ENCODE measurements around the gene SALL2.

SALL2 gene

GRCh38 chr14:21575661-21576060 lies 49.5 kb upstream of the SALL2 start:
- POLR2A ChIA-PET, result no interaction called here
- H3K27ac ChIP-seq (ENCODE audit: extremely low read depth, low read depth, low read length), result no peak overlapping the region
- H3K4me1 ChIP-seq (ENCODE audit: control insufficient read depth, insufficient read depth, low read length), result no peaks in the 10 kb centered on the region
- no peaks in the 10 kb centered on the region; a peak in 1 of 3 replicates for H3K36me3 ChIP-seq (ENCODE audit: control insufficient read depth in 2 of 2, insufficient read depth in 1 of 2, low read length in 2 of 2)
- H3K4me3 ChIP-seq (ENCODE audit: low read depth, low read length), result no peak overlapping the region
- no peak for TF ChIP-seq KLF16 (tag by site-specific recombination; IDR thresholded peaks at IDR 0.05)
- no peak for TF ChIP-seq SETDB1 (IDR thresholded peaks at IDR 0.05; ENCODE audit: insufficient read length, low read length)
- TF ChIP-seq ZNF19 (tag by site-specific recombination; IDR thresholded peaks at IDR 0.05; ENCODE audit: low read depth), result no peak
- no peak for TF ChIP-seq ZNF423 (tag by site-specific recombination; IDR thresholded peaks at IDR 0.05)
- no peak for TF ChIP-seq ZFHX2 (tag by site-specific recombination; conservative IDR thresholded peaks at IDR 0.05)
- no peak for TF ChIP-seq ZNF449 (tag by site-specific recombination; IDR thresholded peaks at IDR 0.05)
- no peak for TF ChIP-seq PRDM2 (tag by site-specific recombination; IDR thresholded peaks at IDR 0.05; ENCODE audit: borderline replicate concordance)
- TF ChIP-seq ZNF148 (tag by site-specific recombination; IDR thresholded peaks at IDR 0.05; ENCODE audit: borderline replicate concordance), result no peak
- TF ChIP-seq MYNN (tag by site-specific recombination; IDR thresholded peaks at IDR 0.05; ENCODE audit: borderline replicate concordance), result no peak
- no peak for TF ChIP-seq ZNF501 (tag by site-specific recombination; IDR thresholded peaks at IDR 0.05)
- CTCF ChIA-PET, result interaction anchor here (0.8 to 1.0 kb wide), 2 partner anchors 10 to 17 kb away, joined by 3 to 7 read pairs; no protein-coding TSS in a partner anchor
- no peaks in the 10 kb centered on the region for H3K9me3 ChIP-seq (ENCODE audit: control insufficient read depth, insufficient read depth, low read depth, low read length)

- Histone ChIP-seq H3K36me3 (ENCODE audit: control insufficient read depth in 2 of 2, insufficient read depth in 1 of 2, low read length in 2 of 2) (no peaks in the 10 kb centered on the region), H3K9me3 (ENCODE audit: control insufficient read depth, insufficient read depth, low read depth, low read length) (no peaks in the 10 kb centered on the region), H3K27ac (ENCODE audit: extremely low read depth, low read depth, low read length) (no peak overlapping the region), H3K4me3 (ENCODE audit: low read depth, low read length) (no peak overlapping the region), H3K4me1 (ENCODE audit: control insufficient read depth, insufficient read depth, low read length) (no peaks in the 10 kb centered on the region)
- CTCF ChIA-PET, result interaction anchor here (1.2 kb wide), 1 partner anchor 107 kb away, joined by 3 read pairs; no protein-coding TSS in a partner anchor
- POLR2A ChIA-PET, result no interaction called here
- TF ChIP-seq SETDB1 (IDR thresholded peaks at IDR 0.05; ENCODE audit: insufficient read length, low read length) (peak; percentile 32), ZNF280C (tag by site-specific recombination; IDR thresholded peaks at IDR 0.05) (no peak), ZNF202 (tag by site-specific recombination; IDR thresholded peaks at IDR 0.05; ENCODE audit: borderline replicate concordance) (no peak), FEZF1 (tag by site-specific recombination; IDR thresholded peaks at IDR 0.05) (no peak), ZNF362 (tag by site-specific recombination; IDR thresholded peaks at IDR 0.05) (no peak), KLF1 (tag by site-specific recombination; IDR thresholded peaks at IDR 0.05) (no peak), ZNF600 (tag by site-specific recombination; IDR thresholded peaks at IDR 0.05) (no peak), ZNF580 (tag by site-specific recombination; IDR thresholded peaks at IDR 0.05) (0 out of 2 replicates have a peak, but pooled peaks have one; percentile 51), ZNF221 (tag by site-specific recombination; IDR thresholded peaks at IDR 0.05; ENCODE audit: borderline replicate concordance) (no peak)
These were observed 46.5 kb upstream of the SALL2 start for GRCh38 chr14:21572604-21573003.
